ENCODE results near the gene ADGRL2.

Gene ADGRL2

DNA sequence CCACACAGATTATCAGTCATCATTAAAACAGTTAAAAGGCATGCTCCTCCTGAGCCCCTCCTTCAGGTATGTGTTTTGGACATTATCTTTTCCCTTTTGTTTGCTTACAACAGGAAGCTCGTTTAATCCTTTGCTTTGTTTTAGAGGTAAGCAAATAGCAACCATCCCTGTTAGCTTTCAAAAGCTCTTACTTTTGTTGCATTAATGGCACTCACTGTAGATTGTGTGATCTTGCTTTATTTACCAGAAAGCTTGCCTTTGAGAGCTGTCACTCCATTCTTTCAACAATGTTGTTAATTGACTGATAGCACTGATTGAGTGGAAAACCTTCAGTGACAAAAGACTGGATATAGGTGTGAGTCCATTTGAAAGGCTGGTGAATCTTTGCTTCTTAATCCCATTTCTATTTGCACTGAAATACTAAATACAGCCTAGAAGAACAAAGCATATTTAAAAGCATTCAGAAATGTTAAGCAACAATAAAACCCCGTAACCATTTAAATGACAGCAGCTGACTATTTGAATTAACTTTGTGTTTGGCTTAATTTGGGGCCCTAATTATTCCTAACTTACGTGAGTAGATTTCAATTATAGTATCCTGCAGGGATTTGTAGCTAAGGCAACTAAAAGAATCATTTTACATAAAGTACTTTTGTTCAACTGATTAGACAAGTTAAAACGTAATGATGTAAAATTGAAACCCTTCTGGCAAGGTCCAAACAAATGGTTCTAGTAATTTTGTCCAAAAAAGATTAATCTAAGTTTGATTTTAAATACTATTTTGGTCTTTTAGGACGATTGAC is 48.3 kb downstream of the ADGRL2 start:
- no peaks in the 10 kb centered on the region for H3K4me1 ChIP-seq (ENCODE audit: control insufficient read depth in 1 of 2, insufficient read depth in 1 of 2, low read depth in 1 of 2, low read length in 1 of 2)
- no peaks in the 10 kb centered on the region for H3K9me3 ChIP-seq
- no peak overlapping the region for H3K27ac ChIP-seq
- TF ChIP-seq, protein P1, sequence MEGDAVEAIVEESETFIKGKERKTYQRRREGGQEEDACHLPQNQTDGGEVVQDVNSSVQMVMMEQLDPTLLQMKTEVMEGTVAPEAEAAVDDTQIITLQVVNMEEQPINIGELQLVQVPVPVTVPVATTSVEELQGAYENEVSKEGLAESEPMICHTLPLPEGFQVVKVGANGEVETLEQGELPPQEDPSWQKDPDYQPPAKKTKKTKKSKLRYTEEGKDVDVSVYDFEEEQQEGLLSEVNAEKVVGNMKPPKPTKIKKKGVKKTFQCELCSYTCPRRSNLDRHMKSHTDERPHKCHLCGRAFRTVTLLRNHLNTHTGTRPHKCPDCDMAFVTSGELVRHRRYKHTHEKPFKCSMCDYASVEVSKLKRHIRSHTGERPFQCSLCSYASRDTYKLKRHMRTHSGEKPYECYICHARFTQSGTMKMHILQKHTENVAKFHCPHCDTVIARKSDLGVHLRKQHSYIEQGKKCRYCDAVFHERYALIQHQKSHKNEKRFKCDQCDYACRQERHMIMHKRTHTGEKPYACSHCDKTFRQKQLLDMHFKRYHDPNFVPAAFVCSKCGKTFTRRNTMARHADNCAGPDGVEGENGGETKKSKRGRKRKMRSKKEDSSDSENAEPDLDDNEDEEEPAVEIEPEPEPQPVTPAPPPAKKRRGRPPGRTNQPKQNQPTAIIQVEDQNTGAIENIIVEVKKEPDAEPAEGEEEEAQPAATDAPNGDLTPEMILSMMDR (IDR thresholded peaks at IDR 0.05): no peak
- H3K36me3 ChIP-seq: no peaks in the 10 kb centered on the region
- no peaks in the 10 kb centered on the region for H3K27me3 ChIP-seq
- no peak overlapping the region for H3K4me3 ChIP-seq (ENCODE audit: low read depth in 1 of 2, low read length in 1 of 2)

DNA sequence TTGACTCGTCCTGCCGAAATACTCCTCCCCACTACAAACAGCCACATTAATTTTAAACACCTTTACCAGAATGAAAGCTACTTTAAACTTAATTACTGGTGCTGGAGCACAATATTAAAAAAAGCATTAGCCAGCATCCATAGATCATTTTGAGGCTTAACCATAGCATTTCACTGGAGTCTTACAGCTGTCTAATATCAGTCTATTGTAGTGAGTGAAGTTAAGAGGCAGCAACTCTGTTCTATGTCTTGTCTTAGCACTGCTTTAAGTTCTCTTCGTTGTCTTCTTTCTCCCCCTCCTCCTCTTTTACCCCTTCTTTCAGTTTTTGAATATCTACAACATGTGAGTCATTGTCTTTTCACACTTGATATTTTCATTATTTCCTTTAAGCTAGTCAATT is 49.3 kb downstream of the ADGRL2 start:
- Histone ChIP-seq H3K36me3 (no peaks in the 10 kb centered on the region), H3K4me3 (ENCODE audit: low read depth in 1 of 2, low read length in 1 of 2) (no peak overlapping the region), H3K27me3 (no peaks in the 10 kb centered on the region), H3K4me1 (ENCODE audit: control insufficient read depth in 1 of 2, insufficient read depth in 1 of 2, low read depth in 1 of 2, low read length in 1 of 2) (no peaks in the 10 kb centered on the region), H3K27ac (no peak overlapping the region), H3K9me3 (no peaks in the 10 kb centered on the region)
- TF ChIP-seq, protein P1 (IDR thresholded peaks at IDR 0.05): no peak

DNA sequence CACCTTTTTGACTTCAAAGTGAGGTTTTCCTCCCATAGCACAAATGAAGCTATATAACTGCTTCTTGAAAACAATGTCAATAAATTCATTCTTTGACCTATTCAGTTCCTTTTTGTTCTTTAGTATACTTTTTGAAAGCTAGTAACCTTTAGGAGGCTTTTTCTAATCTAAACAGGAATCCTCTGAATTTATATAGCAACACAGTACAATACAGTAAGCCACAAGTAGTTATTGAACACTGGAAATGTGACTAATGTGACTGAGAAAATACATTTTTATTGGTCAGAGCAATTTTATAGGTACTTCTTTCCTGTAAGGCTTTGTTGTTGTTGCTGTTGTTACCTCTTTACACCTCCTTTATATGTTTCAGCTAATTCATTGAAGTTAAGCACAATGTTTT is 49.8 kb downstream of the ADGRL2 start:
- Histone ChIP-seq H3K36me3 (no peaks in the 10 kb centered on the region), H3K9me3 (no peaks in the 10 kb centered on the region), H3K27me3 (no peaks in the 10 kb centered on the region), H3K27ac (no peak overlapping the region), H3K4me1 (ENCODE audit: control insufficient read depth in 1 of 2, insufficient read depth in 1 of 2, low read depth in 1 of 2, low read length in 1 of 2) (no peaks in the 10 kb centered on the region), H3K4me3 (ENCODE audit: low read depth in 1 of 2, low read length in 1 of 2) (no peak overlapping the region)
- TF ChIP-seq, protein P1 (IDR thresholded peaks at IDR 0.05): no peak

DNA sequence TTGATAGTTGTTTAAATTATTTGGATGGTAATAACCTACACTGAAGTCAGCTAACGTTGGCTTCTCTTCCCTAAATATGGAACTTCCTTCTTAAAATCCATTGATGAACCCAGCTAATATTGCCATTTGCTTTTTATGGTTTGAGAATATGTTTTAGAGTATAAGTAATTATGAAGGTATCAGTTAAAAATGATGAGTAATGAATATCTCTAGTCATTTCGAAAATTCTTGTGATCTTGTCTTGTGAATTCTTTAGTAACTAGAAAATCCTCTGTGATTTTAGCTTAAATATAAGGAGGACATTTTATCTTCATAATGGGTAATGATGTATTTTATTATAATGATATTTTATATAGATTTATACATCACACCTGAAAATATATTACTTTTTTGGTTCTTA is 50.5 kb downstream of the ADGRL2 start:
- H3K36me3 ChIP-seq: no peaks in the 10 kb centered on the region
- H3K4me3 ChIP-seq (ENCODE audit: low read depth in 1 of 2, low read length in 1 of 2): no peak overlapping the region
- no peaks in the 10 kb centered on the region for H3K9me3 ChIP-seq
- no peaks in the 10 kb centered on the region for H3K4me1 ChIP-seq (ENCODE audit: control insufficient read depth in 1 of 2, insufficient read depth in 1 of 2, low read depth in 1 of 2, low read length in 1 of 2)
- no peak overlapping the region for H3K27ac ChIP-seq
- TF ChIP-seq, protein P1 (IDR thresholded peaks at IDR 0.05): no peak
- no peaks in the 10 kb centered on the region for H3K27me3 ChIP-seq

DNA sequence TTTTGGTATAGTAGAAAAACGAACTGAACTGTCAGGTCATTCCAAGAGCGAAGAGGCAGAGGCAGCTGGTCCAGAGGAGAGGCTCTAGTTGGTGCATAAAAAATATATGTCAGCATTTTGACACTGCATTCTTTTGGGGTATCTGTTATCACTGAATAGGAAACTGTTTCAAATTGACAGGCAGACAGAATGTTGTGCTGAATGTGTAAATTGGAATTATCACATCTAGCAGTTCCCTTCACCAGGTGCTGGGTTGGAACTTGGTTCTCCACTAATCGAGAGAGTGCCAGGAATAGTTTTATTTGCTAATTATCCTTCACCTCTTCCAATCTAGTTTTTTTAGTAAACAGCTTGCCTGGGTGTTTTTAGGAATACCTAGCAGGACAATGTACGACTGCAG is 52.2 kb downstream of the ADGRL2 start:
- no peaks in the 10 kb centered on the region for H3K9me3 ChIP-seq
- no peaks in the 10 kb centered on the region for H3K4me1 ChIP-seq (ENCODE audit: control insufficient read depth in 1 of 2, insufficient read depth in 1 of 2, low read depth in 1 of 2, low read length in 1 of 2)
- H3K27me3 ChIP-seq: no peaks in the 10 kb centered on the region
- H3K4me3 ChIP-seq (ENCODE audit: low read depth in 1 of 2, low read length in 1 of 2): no peak overlapping the region
- no peak overlapping the region for H3K27ac ChIP-seq
- no peaks in the 10 kb centered on the region for H3K36me3 ChIP-seq
- TF ChIP-seq, protein P1 (IDR thresholded peaks at IDR 0.05): no peak
